Nephron progenitor cell (in vitro differentiated cells): Measurements from ENCODE around the gene SPRYD3.

Experiments
- DNase-seq: peaks from one replicate; pipeline ENCODE4 v3.0.0; 2021
- H3K27ac Mint-ChIP-seq: 2 replicates; pipeline ENCODE4 v1.8.0; 2021; ENCODE audit warnings: mild to moderate bottlenecking, moderate library complexity, mixed read lengths
- H3K27me3 Mint-ChIP-seq: 2 replicates; pipeline ENCODE4 v1.8.0; 2021; ENCODE audit warnings: mild to moderate bottlenecking, low read depth, mixed read lengths; ENCODE audit not compliant: poor library complexity
- H3K36me3 Mint-ChIP-seq: 2 replicates; pipeline ENCODE4 v1.8.0; 2021; ENCODE audit warnings: low read depth, mixed read lengths
- H3K4me1 Mint-ChIP-seq: 2 replicates; pipeline ENCODE4 v1.8.0; 2021; ENCODE audit warnings: mixed read lengths
- H3K4me3 Mint-ChIP-seq: 2 replicates; pipeline ENCODE4 v1.8.0; 2021; ENCODE audit warnings: mild to moderate bottlenecking, moderate library complexity, mixed read lengths
- H3K9me3 Mint-ChIP-seq: 2 replicates; pipeline ENCODE4 v1.8.0; 2021; ENCODE audit warnings: mild to moderate bottlenecking, moderate library complexity, mixed read lengths
- TF ChIP-seq, protein P1 (sequence below): fragments of 200-600 bp; sonication (generic); IDR thresholded peaks from 2 replicates; pipeline ENCODE4 v1.5.0; 2021; ENCODE audit warnings: antibody characterized with exemption

Gene SPRYD3

DNA sequence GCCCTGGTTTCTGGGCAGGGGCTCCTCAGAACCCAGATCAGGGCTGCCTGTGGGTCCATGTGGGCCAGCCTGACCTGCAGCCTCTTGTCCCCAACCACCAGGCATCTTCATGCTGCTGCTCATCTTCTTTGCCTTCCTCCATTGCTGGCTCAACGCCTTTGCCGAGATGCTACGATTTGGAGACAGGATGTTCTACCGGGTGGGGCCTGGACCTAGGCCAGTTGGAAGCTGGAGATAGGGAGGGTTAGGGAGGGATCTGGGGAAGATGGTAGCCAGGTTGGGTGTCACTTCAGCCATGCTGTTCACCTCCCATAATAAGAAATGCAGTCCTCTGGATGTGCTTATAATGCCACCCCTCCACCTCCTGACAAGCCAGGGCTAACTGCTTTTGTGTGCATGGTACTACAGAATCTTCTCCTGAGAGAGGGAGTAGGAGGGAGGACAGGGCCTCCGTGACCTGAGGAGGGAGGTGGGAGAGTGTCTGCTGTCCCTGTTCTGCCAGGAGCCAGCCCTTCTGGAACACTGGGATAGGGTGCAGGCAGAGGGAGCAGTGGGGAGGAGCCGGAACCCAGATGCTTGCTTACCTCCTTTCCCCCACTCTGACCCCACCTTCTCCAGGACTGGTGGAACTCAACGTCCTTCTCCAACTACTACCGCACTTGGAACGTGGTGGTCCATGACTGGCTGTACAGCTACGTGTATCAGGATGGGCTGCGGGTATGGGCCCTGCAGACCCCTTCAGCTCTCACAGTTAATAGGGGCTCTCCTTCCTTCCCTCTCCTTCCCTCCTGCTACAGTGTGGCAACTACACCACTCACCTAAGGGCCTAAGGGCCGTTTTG lies 41.7 kb upstream of the SPRYD3 start:
- DNase-seq, result no peak
- H3K36me3 Mint-ChIP-seq, result no peaks in the 10 kb centered on the region
- TF ChIP-seq, protein P1, sequence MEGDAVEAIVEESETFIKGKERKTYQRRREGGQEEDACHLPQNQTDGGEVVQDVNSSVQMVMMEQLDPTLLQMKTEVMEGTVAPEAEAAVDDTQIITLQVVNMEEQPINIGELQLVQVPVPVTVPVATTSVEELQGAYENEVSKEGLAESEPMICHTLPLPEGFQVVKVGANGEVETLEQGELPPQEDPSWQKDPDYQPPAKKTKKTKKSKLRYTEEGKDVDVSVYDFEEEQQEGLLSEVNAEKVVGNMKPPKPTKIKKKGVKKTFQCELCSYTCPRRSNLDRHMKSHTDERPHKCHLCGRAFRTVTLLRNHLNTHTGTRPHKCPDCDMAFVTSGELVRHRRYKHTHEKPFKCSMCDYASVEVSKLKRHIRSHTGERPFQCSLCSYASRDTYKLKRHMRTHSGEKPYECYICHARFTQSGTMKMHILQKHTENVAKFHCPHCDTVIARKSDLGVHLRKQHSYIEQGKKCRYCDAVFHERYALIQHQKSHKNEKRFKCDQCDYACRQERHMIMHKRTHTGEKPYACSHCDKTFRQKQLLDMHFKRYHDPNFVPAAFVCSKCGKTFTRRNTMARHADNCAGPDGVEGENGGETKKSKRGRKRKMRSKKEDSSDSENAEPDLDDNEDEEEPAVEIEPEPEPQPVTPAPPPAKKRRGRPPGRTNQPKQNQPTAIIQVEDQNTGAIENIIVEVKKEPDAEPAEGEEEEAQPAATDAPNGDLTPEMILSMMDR, result no peak
- no peak overlapping the region for H3K4me3 Mint-ChIP-seq
- H3K27me3 Mint-ChIP-seq, result peaks cover 4% of the 10 kb centered on the region
- no peak overlapping the region for H3K27ac Mint-ChIP-seq
- H3K9me3 Mint-ChIP-seq, result peaks cover 10% of the 10 kb centered on the region
- H3K4me1 Mint-ChIP-seq, result peaks cover 8% of the 10 kb centered on the region

GRCh38 chr12:53118751-53119300 lies 39.6 kb upstream of the SPRYD3 start:
- no peak for DNase-seq
- Mint-ChIP-seq H3K36me3 (no peaks in the 10 kb centered on the region), H3K4me1 (peaks cover 18% of the 10 kb centered on the region), H3K27me3 (no peaks in the 10 kb centered on the region), H3K9me3 (peaks cover 6% of the 10 kb centered on the region), H3K27ac (no peak overlapping the region), H3K4me3 (no peak overlapping the region)
- TF ChIP-seq, protein P1, result no peak

DNA sequence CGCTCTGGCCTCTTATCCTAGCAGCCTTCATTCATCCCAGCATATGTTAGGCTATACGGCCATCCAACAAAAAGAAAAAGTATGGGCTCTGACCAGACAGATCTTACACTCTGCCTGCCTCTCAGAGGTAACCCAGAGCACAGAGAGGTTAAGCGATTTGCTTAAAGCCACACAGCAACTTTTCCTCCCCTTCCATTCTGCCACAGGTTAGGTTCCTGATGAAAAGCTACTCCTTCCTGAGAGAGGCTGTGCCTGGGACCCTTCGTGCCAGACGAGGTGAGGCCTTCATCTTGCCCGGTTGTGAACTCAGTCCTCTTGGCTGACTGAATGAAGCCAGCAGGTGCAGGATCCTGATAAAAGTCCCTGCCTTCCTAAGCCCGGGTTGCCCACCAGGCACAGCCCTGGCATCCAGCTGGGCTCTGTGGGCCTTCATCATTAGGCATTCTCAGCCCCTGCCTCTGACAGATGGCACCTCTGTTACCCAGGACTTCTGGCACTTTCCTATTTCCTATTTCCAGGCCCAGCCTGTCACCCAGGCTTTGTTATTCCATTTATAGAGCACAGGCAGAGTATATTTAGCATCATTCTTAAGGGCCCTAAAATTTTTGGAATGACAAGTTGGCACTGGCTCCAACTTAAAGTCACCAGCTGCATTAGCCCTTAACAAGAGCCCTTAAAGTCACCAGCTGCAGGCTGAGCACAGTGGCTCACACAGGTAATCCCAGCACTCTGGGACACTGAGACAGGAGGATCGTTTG lies 36.9 kb upstream of the SPRYD3 start:
- no peak for DNase-seq
- H3K36me3 Mint-ChIP-seq, result no peaks in the 10 kb centered on the region
- H3K4me1 Mint-ChIP-seq, result peaks cover 21% of the 10 kb centered on the region
- no peaks in the 10 kb centered on the region for H3K27me3 Mint-ChIP-seq
- H3K9me3 Mint-ChIP-seq, result peaks cover 3% of the 10 kb centered on the region
- TF ChIP-seq, protein P1, result no peak
- peak overlapping the region; percentile 81 for H3K27ac Mint-ChIP-seq
- H3K4me3 Mint-ChIP-seq, result no peak overlapping the region

DNA sequence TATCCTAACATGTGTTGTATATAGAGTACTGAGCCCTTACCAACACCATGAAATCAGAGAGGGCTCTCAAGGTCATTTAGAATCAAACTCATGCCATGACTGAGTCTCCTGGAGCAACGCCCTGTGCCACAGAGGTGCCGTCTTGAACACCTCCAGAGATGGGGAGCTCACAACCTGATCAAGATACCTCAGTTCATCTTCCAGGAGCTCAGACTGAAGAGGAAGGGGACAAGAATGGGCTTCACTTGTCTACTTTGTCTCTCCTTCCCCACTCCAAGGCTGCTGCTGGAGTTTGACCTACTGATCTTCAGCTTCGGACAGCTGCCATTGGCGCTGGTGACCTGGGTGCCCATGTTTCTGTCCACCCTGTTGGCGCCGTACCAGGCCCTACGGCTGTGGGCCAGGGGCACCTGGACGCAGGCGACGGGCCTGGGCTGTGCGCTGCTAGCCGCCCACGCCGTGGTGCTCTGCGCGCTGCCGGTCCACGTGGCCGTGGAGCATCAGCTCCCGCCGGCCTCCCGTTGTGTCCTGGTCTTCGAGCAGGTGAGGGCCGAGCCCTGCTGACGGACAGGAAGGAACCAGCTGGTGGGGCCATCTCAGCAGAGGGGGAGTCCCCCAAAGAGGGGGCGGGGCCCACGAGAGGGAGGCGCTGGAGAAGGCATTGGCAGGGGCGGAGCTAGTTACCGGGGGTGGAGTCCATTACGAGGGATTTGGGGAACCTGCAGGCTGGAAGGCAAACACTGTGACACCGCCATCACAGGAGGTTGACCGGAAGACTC lies 36.1 kb upstream of the SPRYD3 start:
- H3K4me1 Mint-ChIP-seq, result peaks cover 21% of the 10 kb centered on the region
- H3K27ac Mint-ChIP-seq, result no peak overlapping the region
- DNase-seq, result no peak

GRCh38 chr12:53113951-53114350 lies 34.8 kb upstream of the SPRYD3 start:
- no peaks in the 10 kb centered on the region for H3K36me3 Mint-ChIP-seq
- H3K27ac Mint-ChIP-seq, result no peak overlapping the region
- no peak for DNase-seq
- no peak overlapping the region for H3K4me3 Mint-ChIP-seq
- H3K27me3 Mint-ChIP-seq, result no peaks in the 10 kb centered on the region
- peaks cover 21% of the 10 kb centered on the region for H3K4me1 Mint-ChIP-seq
- peaks cover 12% of the 10 kb centered on the region for H3K9me3 Mint-ChIP-seq
- TF ChIP-seq, protein P1, result no peak

More for the DNA sequence above, 36.1 kb upstream of the SPRYD3 start:
- no peaks in the 10 kb centered on the region for H3K36me3 Mint-ChIP-seq
- TF ChIP-seq, protein P1, result no peak
- H3K4me3 Mint-ChIP-seq, result no peak overlapping the region
- H3K9me3 Mint-ChIP-seq, result peaks cover 6% of the 10 kb centered on the region
- no peaks in the 10 kb centered on the region for H3K27me3 Mint-ChIP-seq
